Upper lobe of right lung (tissue), 1 donor: ENCODE data around the gene UBN2. TPM values are rescaled to one million over a fixed set of nuclear protein-coding genes. Genes with fewer than 3 reads are reported as not detected.

Experiments
- ATAC-seq: fragments of 200-7000 bp; cut with Tn5 transposase; one replicate; pipeline ENCODE4 v1.9.1; 2020; ENCODE audit warnings: mild to moderate bottlenecking, moderate library complexity
- DNase-seq: peaks from one replicate; pipeline ENCODE4 v3.0.0-alpha.2; 2020
- H3K27ac ChIP-seq: fragments of 200-600 bp; one replicate; pipeline ENCODE4 v1.8.0; 2022
- H3K27me3 ChIP-seq: fragments of 200-600 bp; one replicate; pipeline ENCODE4 v1.8.0; 2022; ENCODE audit warnings: mild to moderate bottlenecking
- H3K36me3 ChIP-seq: fragments of 200-600 bp; one replicate; pipeline ENCODE4 v1.8.0; 2022
- H3K4me1 ChIP-seq: fragments of 200-600 bp; one replicate; pipeline ENCODE4 v1.8.0; 2022
- H3K4me3 ChIP-seq: fragments of 200-600 bp; one replicate; pipeline ENCODE4 v1.8.0; 2022; ENCODE audit warnings: mild to moderate bottlenecking
- H3K9me3 ChIP-seq: fragments of 200-600 bp; one replicate; pipeline ENCODE4 v1.8.0; 2022
- intact Hi-C: fragments of 100-400 bp; cut with DNase I; formaldehyde crosslinking; loops from one replicate; pipeline ENCODE4 v1.11.0; 2022
- total RNA-seq: library from RNA; stranded (reverse); fragmentation: NEBNext Ultra II Directional; extraction: Animal tissue kit (Norgen Biotek cat#: 25700); gene quantifications from one replicate; pipeline ENCODE4 v1.2.1, GENCODE V29; 2021
- TF ChIP-seq, protein P1 (sequence below): fragments of 200-600 bp; IDR thresholded peaks from one replicate; pipeline ENCODE4 v1.8.0; 2022; ENCODE audit warnings: antibody characterized with exemption
- donor health status: DM: no; HTN: yes; CAD: no; lungs with severe emphysema.

The UBN2 gene
- total RNA-seq, 1 donor from 2014 or later = 23.5 TPM

DNA sequence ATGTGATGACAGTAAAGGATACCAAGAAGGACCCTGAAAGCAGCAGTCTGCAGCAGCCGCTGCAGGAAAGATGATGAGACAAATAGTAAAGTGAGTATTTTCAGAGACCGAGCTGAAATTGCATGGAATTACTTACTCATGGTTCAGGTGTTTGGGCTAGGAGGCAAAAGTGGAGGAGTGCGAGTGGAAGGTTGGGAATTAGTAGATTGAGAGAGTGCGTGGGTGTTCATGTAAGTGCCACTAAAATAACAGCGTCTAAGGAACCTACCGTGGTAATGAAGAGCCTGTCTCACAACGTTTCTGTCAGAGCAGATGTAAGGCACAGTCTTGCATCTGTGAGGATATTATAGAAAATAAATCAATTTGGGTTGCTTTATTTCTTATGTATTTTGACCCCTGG, 61.8 kb downstream of the UBN2 start:
- intact Hi-C loops = no loop called here
- no peaks in the 10 kb centered on the region for H3K4me1 ChIP-seq
- H3K4me3 ChIP-seq = no peak overlapping the region
- ATAC-seq (no peak), DNase-seq (no peak)
- H3K27ac ChIP-seq = no peak overlapping the region
- peaks cover 54% of the 10 kb centered on the region for H3K36me3 ChIP-seq
- H3K27me3 ChIP-seq = no peaks in the 10 kb centered on the region
- H3K9me3 ChIP-seq = no peaks in the 10 kb centered on the region
- TF ChIP-seq, protein P1, sequence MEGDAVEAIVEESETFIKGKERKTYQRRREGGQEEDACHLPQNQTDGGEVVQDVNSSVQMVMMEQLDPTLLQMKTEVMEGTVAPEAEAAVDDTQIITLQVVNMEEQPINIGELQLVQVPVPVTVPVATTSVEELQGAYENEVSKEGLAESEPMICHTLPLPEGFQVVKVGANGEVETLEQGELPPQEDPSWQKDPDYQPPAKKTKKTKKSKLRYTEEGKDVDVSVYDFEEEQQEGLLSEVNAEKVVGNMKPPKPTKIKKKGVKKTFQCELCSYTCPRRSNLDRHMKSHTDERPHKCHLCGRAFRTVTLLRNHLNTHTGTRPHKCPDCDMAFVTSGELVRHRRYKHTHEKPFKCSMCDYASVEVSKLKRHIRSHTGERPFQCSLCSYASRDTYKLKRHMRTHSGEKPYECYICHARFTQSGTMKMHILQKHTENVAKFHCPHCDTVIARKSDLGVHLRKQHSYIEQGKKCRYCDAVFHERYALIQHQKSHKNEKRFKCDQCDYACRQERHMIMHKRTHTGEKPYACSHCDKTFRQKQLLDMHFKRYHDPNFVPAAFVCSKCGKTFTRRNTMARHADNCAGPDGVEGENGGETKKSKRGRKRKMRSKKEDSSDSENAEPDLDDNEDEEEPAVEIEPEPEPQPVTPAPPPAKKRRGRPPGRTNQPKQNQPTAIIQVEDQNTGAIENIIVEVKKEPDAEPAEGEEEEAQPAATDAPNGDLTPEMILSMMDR = no peak

DNA sequence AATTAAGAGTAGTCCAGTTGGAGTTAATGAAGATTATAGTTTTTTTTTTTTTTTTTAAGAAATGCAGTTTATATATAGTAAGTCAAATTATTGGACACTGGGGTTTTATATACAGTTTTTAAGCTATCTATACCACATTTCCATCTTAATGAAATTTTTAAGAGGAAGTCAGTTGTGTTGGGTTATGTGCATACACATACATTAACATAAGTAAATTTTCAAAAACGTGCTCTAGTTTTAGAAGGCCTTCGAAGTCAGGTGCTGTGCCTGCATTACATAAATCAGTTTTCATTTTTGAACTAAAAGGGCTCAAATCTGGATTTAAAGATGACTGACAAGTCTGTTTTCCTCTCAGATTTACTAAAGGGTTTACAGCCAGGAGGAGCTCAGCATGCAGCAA, 62.5 kb downstream of the UBN2 start:
- H3K27me3 ChIP-seq = no peaks in the 10 kb centered on the region
- ATAC-seq = no peak
- TF ChIP-seq, protein P1 = no peak

GRCh38 chr7:139294241-139294640, 63.2 kb downstream of the UBN2 start:
- H3K4me1 ChIP-seq = no peaks in the 10 kb centered on the region
- TF ChIP-seq, protein P1 = no peak
- no peaks in the 10 kb centered on the region for H3K9me3 ChIP-seq
- no peak for ATAC-seq
- no peak overlapping the region for H3K27ac ChIP-seq
- intact Hi-C loops = no loop called here
- no peak for DNase-seq
- H3K27me3 ChIP-seq = no peaks in the 10 kb centered on the region
- H3K4me3 ChIP-seq = no peak overlapping the region
- peaks cover 64% of the 10 kb centered on the region for H3K36me3 ChIP-seq

More for the DNA sequence above, 62.5 kb downstream of the UBN2 start:
- Histone ChIP-seq H3K4me3 (no peak overlapping the region), H3K27ac (no peak overlapping the region), H3K36me3 (peaks cover 56% of the 10 kb centered on the region), H3K9me3 (no peaks in the 10 kb centered on the region), H3K4me1 (no peaks in the 10 kb centered on the region)
- intact Hi-C loops = no loop called here
- no peak for DNase-seq

GRCh38 chr7:139294951-139295575, 64.0 kb downstream of the UBN2 start:
- intact Hi-C loops = no loop called here
- Histone ChIP-seq H3K9me3 (no peaks in the 10 kb centered on the region), H3K27me3 (no peaks in the 10 kb centered on the region), H3K36me3 (peaks cover 65% of the 10 kb centered on the region), H3K4me3 (no peak overlapping the region), H3K4me1 (no peaks in the 10 kb centered on the region), H3K27ac (no peak overlapping the region)
- TF ChIP-seq, protein P1 = no peak
- ATAC-seq = no peak
- no peak for DNase-seq

- no peak overlapping the region for H3K27ac ChIP-seq
- peaks cover 69% of the 10 kb centered on the region for H3K36me3 ChIP-seq
- ATAC-seq = no peak
- no peaks in the 10 kb centered on the region for H3K9me3 ChIP-seq
- no peak overlapping the region for H3K4me3 ChIP-seq
- DNase-seq = no peak
- TF ChIP-seq, protein P1 = no peak
- H3K4me1 ChIP-seq = no peaks in the 10 kb centered on the region
- no peaks in the 10 kb centered on the region for H3K27me3 ChIP-seq
- intact Hi-C loops = no loop called here
Measured at GRCh38 chr7:139297795-139298194, 66.8 kb downstream of the UBN2 start.

GRCh38 chr7:139299296-139299695, 68.3 kb downstream of the UBN2 start:
- Histone ChIP-seq H3K27ac (no peak overlapping the region), H3K4me3 (no peak overlapping the region), H3K9me3 (no peaks in the 10 kb centered on the region), H3K36me3 (peaks cover 55% of the 10 kb centered on the region), H3K4me1 (no peaks in the 10 kb centered on the region), H3K27me3 (no peaks in the 10 kb centered on the region)
- DNase-seq (no peak), ATAC-seq (no peak)
- intact Hi-C loops = no loop called here
- TF ChIP-seq, protein P1 = no peak
